ENCODE measurements around the gene STMP1. TPM values are rescaled to one million over a fixed set of nuclear protein-coding genes. Genes with fewer than 3 reads are reported as not detected.

Gene STMP1
- total RNA-seq, 1 donor from 2014 or later = 30.3 TPM

GRCh38 chr7:135713836-135714470 is 51.6 kb downstream of the STMP1 start:
- DNase-seq (no peak), ATAC-seq (no peak)
- intact Hi-C loops (cut with micrococcal nuclease) = no loop called here

- intact Hi-C loops (cut with micrococcal nuclease) = no loop called here
- DNase-seq = no peak
Observed at GRCh38 chr7:135714534-135715009, 52.3 kb downstream of the STMP1 start.

GRCh38 chr7:135715055-135715522 is 52.8 kb downstream of the STMP1 start:
- ATAC-seq (no peak), DNase-seq (no peak)
- intact Hi-C loops (cut with micrococcal nuclease) = no loop called here

More at GRCh38 chr7:135714534-135715009, 52.3 kb downstream of the STMP1 start:
- no peak for ATAC-seq

- DNase-seq (no peak), ATAC-seq (no peak)
- intact Hi-C loops (cut with micrococcal nuclease) = no loop called here
Observed at GRCh38 chr7:135715673-135716072, 53.4 kb downstream of the STMP1 start.

- intact Hi-C loops (cut with micrococcal nuclease) = no loop called here
- ATAC-seq (no peak), DNase-seq (no peak)
Observed at GRCh38 chr7:135716677-135717238, 54.4 kb downstream of the STMP1 start.

- ATAC-seq (no peak), DNase-seq (no peak)
- intact Hi-C loops (cut with micrococcal nuclease) = no loop called here
Observed at GRCh38 chr7:135717693-135718092, 55.4 kb downstream of the STMP1 start.

- ATAC-seq = no peak
- no peak for DNase-seq
- intact Hi-C loops (cut with micrococcal nuclease) = no loop called here
Observed at GRCh38 chr7:135718219-135718618, 55.9 kb downstream of the STMP1 start.

- peak; percentile 68 for ATAC-seq
- intact Hi-C loops (cut with micrococcal nuclease) = no loop called here
Observed at GRCh38 chr7:135718794-135719437, 56.6 kb downstream of the STMP1 start.

GRCh38 chr7:135719688-135720087 is 57.4 kb downstream of the STMP1 start:
- ATAC-seq (no peak), DNase-seq (no peak)
- intact Hi-C loops (cut with micrococcal nuclease) = no loop called here

More at GRCh38 chr7:135718794-135719437, 56.6 kb downstream of the STMP1 start:
- DNase-seq = no peak

GRCh38 chr7:135721198-135721820 is 59.0 kb downstream of the STMP1 start:
- intact Hi-C loops (cut with micrococcal nuclease) = no loop called here
- DNase-seq (no peak), ATAC-seq (no peak)

GRCh38 chr7:135723411-135723810 is 61.1 kb downstream of the STMP1 start:
- ATAC-seq (no peak), DNase-seq (no peak)
- intact Hi-C loops (cut with micrococcal nuclease) = no loop called here

Other genes with a start within 250 kb of the STMP1 start
- gene CNOT4, start 152.4 kb upstream of the STMP1 start, total RNA-seq = 26.6 TPM
- 16.0 TPM for gene NUP205, start 104.6 kb upstream of the STMP1 start, total RNA-seq
- gene SLC13A4, start 65.7 kb downstream of the STMP1 start, total RNA-seq = 0.15 TPM
- 11.4 TPM for gene FAM180A, start 86.3 kb downstream of the STMP1 start, total RNA-seq

All from left ventricle myocardium superior (tissue), 1 donor.